Epithelial cell of proximal tubule (primary cell): ENCODE data around the gene JMJD6. TPM values are rescaled to one million over a fixed set of nuclear protein-coding genes. Genes with fewer than 3 reads are reported as not detected.

Source experiments
- DNase-seq: peaks from one replicate; pipeline ENCODE4 v3.0.0-alpha.2; 2011; ENCODE audit warnings: low read depth
- H3K4me3 ChIP-seq: 2 replicates; pipeline ENCODE4 v1.5.1; 2011; ENCODE audit warnings: low read depth, mild to moderate bottlenecking, low read length
- CTCF ChIP-seq: conservative IDR thresholded peaks from 2 replicates; pipeline ENCODE4 v1.5.1; 2012; ENCODE audit warnings: low read depth, mild to moderate bottlenecking, low read length
- total RNA-seq: library from RNA; depleted of rRNA; stranded (reverse); fragments of >200 nt; gene quantifications from 2 replicates; pipeline ENCODE4 v1.2.3, GENCODE V29; 2015

JMJD6 gene
- total RNA-seq, 1 donor from 2014 or later: 41.2 TPM

GRCh38 chr17:76720941-76721340 is 5.5 kb downstream of the JMJD6 start:
- no peak overlapping the region for H3K4me3 ChIP-seq
- TF ChIP-seq CTCF: no peak
- no peak for DNase-seq

GRCh38 chr17:76720211-76720610 is 6.2 kb downstream of the JMJD6 start:
- no peak for TF ChIP-seq CTCF
- DNase-seq: no peak

GRCh38 chr17:76718516-76718915 is 7.9 kb downstream of the JMJD6 start:
- TF ChIP-seq CTCF: no peak
- no peak for DNase-seq
- H3K4me3 ChIP-seq: no peak overlapping the region

More at GRCh38 chr17:76720211-76720610, 6.2 kb downstream of the JMJD6 start:
- no peak overlapping the region for H3K4me3 ChIP-seq

DNA sequence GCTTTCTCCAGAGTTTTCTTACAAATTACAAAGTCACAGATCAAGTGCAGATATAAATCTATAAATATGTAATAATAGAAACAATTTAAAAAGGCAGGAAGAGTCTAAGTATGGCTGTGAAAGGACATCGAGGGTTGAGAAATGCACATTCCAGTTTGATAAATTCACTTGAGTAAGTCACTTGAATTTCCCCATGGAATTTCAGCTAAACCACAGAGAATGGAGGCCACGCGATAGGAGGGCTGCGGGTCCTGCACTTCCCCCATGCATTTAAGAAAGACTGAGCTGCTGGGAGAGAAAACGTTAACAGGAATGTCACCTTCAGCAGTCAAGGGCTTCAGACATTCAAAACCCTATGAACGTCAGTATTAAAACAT is 9.6 kb downstream of the JMJD6 start:
- TF ChIP-seq CTCF: no peak
- H3K4me3 ChIP-seq: no peak overlapping the region
- DNase-seq: no peak

- no peak overlapping the region for H3K4me3 ChIP-seq
- no peak for DNase-seq
- no peak for TF ChIP-seq CTCF
Observed at GRCh38 chr17:76716146-76716838, 10.1 kb downstream of the JMJD6 start.

GRCh38 chr17:76715496-76715830 is 10.9 kb downstream of the JMJD6 start:
- DNase-seq: no peak
- H3K4me3 ChIP-seq: no peak overlapping the region
- TF ChIP-seq CTCF: no peak

- H3K4me3 ChIP-seq: no peak overlapping the region
- TF ChIP-seq CTCF: peak; percentile 80
- no peak for DNase-seq
Observed at GRCh38 chr17:76714822-76715495, 11.4 kb downstream of the JMJD6 start.
